AG20443 (cell line): Measurements from ENCODE around the gene MAML3.

Experiments
- DNase-seq: peaks from one replicate; pipeline ENCODE4 v3.0.0; 2012; ENCODE audit warnings: low spot score, mixed read lengths

Gene MAML3

DNA sequence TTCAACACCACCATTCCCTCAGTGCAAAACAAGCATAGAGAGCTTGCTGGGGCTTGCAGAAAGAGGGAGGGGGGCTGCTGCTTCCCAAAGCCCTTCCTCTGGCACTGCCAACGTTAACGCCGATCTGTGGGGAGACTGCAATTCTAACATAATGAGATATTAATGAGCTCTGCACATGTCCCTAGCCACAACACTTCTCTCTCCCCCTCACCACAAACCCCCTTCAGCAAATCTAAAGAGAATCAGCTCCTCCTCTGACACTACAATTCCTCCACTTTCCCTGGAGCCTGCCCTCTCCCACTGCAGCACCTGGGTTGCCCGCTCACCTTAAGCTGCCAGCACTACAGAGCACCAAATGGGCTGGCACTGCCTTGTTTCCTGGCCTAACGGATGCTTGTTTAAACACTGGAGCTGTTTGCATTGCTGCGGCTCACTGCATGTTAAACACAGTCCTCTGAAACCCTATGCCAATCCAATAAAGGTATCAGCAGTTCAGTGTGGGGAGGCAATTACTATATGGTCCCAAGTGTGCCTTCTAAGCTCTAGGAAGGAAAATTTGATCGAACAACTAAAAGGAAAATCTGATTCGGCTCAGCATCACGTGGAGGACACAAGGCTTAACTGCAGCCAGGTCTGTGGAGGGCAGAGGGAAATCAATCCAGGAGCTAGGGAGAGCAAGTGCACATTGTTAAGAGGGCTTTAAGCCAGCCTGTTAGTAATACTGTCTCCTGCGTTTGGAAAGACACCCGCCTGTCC lies 232.4 kb downstream of the MAML3 start:
- DNase-seq: no peak

DNA sequence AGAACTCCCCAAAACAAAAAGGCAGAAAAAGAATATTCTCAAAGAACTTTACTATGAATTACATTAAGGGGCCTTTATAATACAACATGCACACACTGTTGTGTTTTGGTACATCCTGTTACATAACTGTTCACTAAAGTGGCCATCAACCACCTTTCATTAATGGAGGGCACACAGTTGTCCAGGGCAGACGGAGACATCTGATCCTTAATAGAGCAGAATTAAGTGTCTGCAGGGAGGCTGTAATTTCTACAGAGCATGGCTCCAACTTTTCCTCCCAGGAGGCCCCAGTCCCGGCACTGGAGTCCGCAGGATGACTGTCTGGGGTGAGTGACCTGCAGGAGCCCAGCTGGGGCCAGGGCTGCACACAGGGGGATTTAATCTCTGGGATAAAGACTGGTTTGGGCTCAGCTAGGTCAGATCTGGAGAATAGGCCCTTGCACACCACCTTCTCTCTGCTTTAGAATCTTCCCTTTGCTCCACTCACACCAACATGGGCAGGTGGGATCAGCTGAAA lies 233.4 kb downstream of the MAML3 start:
- no peak for DNase-seq

GRCh38 chr4:139919521-139919920 lies 234.5 kb downstream of the MAML3 start:
- peak; percentile 79 for DNase-seq

- DNase-seq: no peak
These were observed 235.0 kb downstream of the MAML3 start for GRCh38 chr4:139919004-139919403.

- no peak for DNase-seq
These were observed 235.4 kb downstream of the MAML3 start for GRCh38 chr4:139918591-139918990.

DNA sequence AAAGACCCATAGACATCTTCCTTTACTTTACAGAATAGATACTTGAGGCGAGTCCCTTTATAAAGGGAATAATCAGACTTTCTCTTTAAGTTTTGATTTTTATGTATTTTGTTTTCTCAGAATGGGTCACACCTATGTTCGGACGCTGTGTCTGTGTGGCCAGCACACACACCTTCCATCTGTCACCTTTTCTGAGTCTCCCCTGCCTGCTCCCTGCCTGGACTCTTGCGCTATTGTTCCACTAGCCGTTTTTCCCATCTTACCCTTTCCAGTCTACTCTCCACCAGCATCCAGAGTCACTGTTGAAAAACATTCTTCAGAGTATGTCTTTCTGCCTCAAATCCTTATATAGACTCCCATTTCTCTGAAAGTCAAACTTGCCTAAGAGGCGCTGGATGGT lies 236.1 kb downstream of the MAML3 start:
- DNase-seq: no peak

DNA sequence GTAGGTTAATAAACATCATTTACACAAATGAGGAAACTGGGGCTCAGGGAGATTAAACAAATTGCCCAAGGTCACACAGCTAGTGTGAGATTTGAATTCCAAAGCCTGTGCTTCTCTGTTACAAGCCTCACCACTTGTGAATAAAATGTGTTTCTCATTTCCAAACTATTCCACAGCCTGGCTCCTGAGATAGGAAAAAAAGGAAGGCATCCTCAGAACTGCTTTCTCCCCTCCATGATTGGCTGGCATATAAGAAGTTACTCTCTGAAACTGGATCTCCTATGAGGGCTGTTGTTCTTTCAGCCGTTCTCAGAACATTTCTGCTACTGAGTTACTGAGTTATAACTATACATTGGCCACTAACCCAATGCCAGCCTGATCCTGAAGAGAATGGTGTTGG lies 237.9 kb downstream of the MAML3 start:
- no peak for DNase-seq

- no peak for DNase-seq
These were observed 238.9 kb downstream of the MAML3 start for GRCh38 chr4:139915037-139915436.

- DNase-seq: peak; percentile 30
These were observed 239.9 kb downstream of the MAML3 start for GRCh38 chr4:139913995-139914598.

DNA sequence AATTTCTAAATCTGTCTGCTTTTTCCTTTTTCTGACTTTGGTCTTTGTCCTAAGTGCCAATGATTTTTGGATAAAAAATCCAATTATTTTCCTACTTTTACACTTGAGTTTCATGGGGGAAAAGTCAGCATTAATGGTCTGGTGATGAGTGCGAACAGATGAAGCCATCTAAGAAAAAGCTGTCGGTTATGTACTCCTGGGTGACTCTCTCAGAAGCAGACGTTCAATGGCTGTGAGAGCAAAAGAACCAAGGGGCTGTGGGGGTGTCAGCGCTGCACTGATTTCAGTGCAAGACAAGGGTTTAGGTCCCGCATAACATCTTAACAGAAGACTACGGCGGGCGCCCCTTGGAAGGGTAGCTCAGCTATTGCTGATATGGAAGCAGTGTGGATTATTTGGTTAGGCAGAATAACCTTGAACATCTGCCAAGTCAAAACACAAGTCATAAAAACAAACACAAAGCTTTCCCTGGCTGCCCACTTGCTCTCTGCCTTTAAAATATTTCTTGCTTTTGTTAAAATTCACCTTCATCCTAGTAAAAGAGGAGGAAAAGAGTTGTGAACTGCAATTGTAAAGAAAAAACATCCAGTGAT lies 240.5 kb downstream of the MAML3 start:
- DNase-seq: no peak

DNA sequence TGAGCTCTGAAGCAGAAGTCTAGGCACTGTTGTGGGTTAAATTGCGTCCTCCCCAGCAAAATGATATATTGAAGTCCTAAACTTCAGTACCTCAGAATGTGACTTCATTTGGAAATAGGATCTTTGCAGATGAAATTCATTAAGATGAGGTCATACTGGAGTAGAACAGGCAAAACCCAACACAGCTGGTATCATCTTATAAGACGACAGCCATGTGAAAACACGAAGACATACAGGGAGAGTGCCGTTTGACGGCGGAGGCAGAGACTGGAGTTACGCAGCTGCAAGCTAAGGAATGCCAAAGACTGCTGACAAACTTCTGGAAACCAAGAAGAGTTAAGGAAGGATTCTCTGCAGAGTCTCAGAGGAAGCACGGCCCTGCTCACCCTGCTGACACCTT lies 241.5 kb downstream of the MAML3 start:
- DNase-seq: no peak

DNA sequence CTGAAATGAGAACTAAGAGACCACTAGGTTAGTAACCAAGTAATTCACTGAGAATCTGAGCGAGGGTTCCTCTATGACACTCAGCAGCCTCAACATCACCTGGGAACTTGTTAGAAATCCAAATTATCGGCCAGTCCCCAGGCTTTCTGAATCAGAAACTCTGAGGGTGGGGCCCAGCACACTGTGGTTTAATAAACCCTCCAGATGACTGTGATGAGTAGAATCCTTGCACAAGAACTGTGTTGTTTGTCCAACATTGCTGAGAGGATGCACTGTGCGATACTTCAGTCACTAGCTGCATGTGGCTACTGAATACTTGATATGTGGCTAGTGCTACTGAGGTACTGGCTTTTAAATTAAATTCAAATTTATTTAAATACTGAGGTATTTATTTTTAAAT lies 243.9 kb downstream of the MAML3 start:
- DNase-seq: peak; percentile 76

- no peak for DNase-seq
These were observed 245.1 kb downstream of the MAML3 start for GRCh38 chr4:139908636-139909437.

DNA sequence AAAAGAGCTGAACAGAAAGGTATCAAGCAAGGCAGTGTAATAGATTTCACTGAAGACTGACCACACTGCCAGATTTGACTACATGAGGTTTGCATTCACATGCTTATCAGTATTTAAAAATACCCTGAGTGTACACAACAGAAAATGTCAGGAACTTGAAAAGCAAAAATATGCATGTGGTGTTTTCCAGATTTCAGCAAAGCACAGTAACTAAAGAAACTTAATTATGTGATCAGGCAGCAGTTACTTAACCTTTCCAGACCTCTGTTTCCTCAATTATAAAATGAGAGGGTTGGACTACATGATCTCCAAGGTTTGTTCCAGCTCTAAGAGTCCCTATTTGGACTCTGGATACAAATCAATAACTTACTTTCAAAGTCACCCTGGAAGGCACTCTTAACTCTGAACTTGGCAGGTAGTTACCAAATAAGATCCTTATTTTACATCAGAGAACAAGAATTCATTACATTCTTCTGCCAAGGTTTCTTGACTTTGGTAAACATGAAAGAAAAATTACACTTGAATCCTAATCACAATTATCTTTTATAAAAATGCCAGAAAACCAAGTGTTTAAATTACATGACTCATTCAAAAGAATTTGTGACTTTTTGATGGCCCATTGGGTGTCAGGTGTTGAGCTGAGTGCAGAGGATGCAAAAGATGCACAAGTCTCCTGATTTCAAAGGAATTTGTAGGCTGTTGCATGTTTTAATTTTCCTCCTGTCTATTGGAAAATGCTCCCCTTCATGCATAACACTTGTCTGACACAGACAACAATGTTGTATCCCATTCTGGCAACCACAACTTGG lies 246.8 kb downstream of the MAML3 start:
- no peak for DNase-seq

DNA sequence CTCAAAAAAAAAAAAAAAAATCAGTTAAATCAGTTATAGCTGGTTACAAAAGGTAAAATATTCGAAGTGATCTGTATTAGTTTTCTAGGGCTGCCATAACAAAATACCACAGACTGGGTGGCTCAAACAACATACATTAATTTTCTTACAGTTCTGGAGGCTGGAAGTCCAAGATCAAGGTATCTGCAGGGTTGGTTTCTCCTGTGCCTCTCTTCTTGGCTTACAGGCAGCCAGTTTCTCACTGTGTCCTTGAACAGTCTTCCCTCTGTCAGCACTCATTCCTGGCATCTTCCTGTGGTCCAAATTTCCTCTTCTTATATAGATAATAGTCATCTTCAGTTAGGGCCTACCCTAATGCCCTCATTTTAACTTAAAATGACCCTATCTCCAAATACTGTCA lies 248.5 kb downstream of the MAML3 start:
- DNase-seq: no peak

- no peak for DNase-seq
These were observed 249.6 kb downstream of the MAML3 start for GRCh38 chr4:139904406-139904805.

GRCh38 chr4:139903845-139904244 lies 250.1 kb downstream of the MAML3 start:
- no peak for DNase-seq

GRCh38 chr4:139902321-139903320 lies 251.4 kb downstream of the MAML3 start:
- DNase-seq: peak; percentile 45

DNA sequence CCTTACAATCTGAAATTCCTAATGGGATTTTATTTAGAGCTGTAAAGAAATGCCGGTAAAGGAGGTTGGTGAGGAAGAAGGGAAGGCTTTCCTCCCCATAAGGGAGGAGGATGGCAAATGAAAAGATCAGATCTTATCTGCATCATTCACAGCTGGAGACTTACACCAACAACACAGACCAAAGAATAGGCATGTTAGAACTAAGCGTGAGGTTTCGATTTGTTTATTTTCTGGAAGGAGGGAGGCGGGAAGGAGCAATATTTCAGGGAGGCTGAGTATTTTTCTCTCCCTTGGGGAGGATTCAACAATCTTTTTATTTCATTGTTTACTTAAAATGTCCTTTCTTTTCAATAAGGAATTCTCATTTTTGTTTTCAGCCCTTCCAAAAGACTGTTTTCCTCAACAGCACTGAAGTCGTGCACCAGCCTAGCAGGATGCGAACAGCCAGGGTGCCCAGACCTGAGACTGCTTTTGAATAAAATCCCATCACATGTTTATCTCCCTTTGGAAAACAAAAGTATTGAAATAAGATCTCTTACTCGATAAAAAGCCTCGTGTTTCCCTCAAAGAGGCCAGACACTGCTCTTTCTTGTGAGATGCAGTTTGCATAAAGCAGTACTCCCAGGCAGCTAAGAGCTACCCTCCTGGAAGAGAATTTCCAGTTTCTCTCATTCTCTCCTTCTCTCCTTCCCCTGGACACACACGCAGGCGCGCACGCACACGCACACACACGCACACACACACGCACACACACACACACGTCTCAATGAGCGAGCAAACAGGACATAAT lies 252.3 kb downstream of the MAML3 start:
- peak; percentile 49 for DNase-seq
